Measurements from ENCODE around the gene CHI3L2.

The CHI3L2 gene

GRCh38 chr1:111280267-111280666 lies 52.8 kb downstream of the CHI3L2 start:
- no peak overlapping the region for H3K4me3 Mint-ChIP-seq
- no peaks in the 10 kb centered on the region for H3K27me3 Mint-ChIP-seq
- peaks cover 10% of the 10 kb centered on the region for H3K4me1 Mint-ChIP-seq
- DNase-seq (ENCODE audit: low spot score in 2 of 2), result no peak
- ATAC-seq (replicated peaks; ENCODE audit: extremely low read depth, poor library complexity, severe bottlenecking), result no peak
- no peak overlapping the region for H3K27ac Mint-ChIP-seq (ENCODE audit: low read depth)
- H3K36me3 Mint-ChIP-seq (ENCODE audit: insufficient read depth), result no peaks in the 10 kb centered on the region
- no peaks in the 10 kb centered on the region for H3K9me3 Mint-ChIP-seq

GRCh38 chr1:111281411-111281810 lies 53.9 kb downstream of the CHI3L2 start:
- DNase-seq (ENCODE audit: low spot score in 2 of 2) (no peak), ATAC-seq (replicated peaks; ENCODE audit: extremely low read depth, poor library complexity, severe bottlenecking) (no peak)
- Mint-ChIP-seq H3K27ac (ENCODE audit: low read depth) (no peak overlapping the region), H3K9me3 (no peaks in the 10 kb centered on the region), H3K4me1 (peaks cover 10% of the 10 kb centered on the region), H3K36me3 (ENCODE audit: insufficient read depth) (no peaks in the 10 kb centered on the region), H3K27me3 (no peaks in the 10 kb centered on the region), H3K4me3 (no peak overlapping the region)

- no peak overlapping the region for H3K4me3 Mint-ChIP-seq
- H3K4me1 Mint-ChIP-seq, result peaks cover 6% of the 10 kb centered on the region
- no peak for ATAC-seq (replicated peaks; ENCODE audit: extremely low read depth, poor library complexity, severe bottlenecking)
- DNase-seq (ENCODE audit: low spot score in 2 of 2), result no peak
- H3K27me3 Mint-ChIP-seq, result no peaks in the 10 kb centered on the region
- H3K27ac Mint-ChIP-seq (ENCODE audit: low read depth), result no peak overlapping the region
- no peaks in the 10 kb centered on the region for H3K9me3 Mint-ChIP-seq
- H3K36me3 Mint-ChIP-seq (ENCODE audit: insufficient read depth), result no peaks in the 10 kb centered on the region
Observed at GRCh38 chr1:111283838-111284237, 56.3 kb downstream of the CHI3L2 start.

- no peak overlapping the region for H3K4me3 Mint-ChIP-seq
- no peak for ATAC-seq (replicated peaks; ENCODE audit: extremely low read depth, poor library complexity, severe bottlenecking)
- no peaks in the 10 kb centered on the region for H3K9me3 Mint-ChIP-seq
Observed at GRCh38 chr1:111285879-111286278, 58.4 kb downstream of the CHI3L2 start.

GRCh38 chr1:111286912-111287311 lies 59.4 kb downstream of the CHI3L2 start:
- no peaks in the 10 kb centered on the region for H3K4me1 Mint-ChIP-seq
- no peaks in the 10 kb centered on the region for H3K27me3 Mint-ChIP-seq
- DNase-seq (ENCODE audit: low spot score in 2 of 2) (no peak), ATAC-seq (replicated peaks; ENCODE audit: extremely low read depth, poor library complexity, severe bottlenecking) (no peak)
- no peaks in the 10 kb centered on the region for H3K9me3 Mint-ChIP-seq
- H3K36me3 Mint-ChIP-seq (ENCODE audit: insufficient read depth), result no peaks in the 10 kb centered on the region
- no peak overlapping the region for H3K27ac Mint-ChIP-seq (ENCODE audit: low read depth)
- H3K4me3 Mint-ChIP-seq, result no peak overlapping the region

More at GRCh38 chr1:111285879-111286278, 58.4 kb downstream of the CHI3L2 start:
- Mint-ChIP-seq H3K4me1 (no peaks in the 10 kb centered on the region), H3K27ac (ENCODE audit: low read depth) (no peak overlapping the region), H3K36me3 (ENCODE audit: insufficient read depth) (no peaks in the 10 kb centered on the region), H3K27me3 (no peaks in the 10 kb centered on the region)
- no peak for DNase-seq (ENCODE audit: low spot score in 2 of 2)

- no peak for ATAC-seq (replicated peaks; ENCODE audit: extremely low read depth, poor library complexity, severe bottlenecking)
- H3K36me3 Mint-ChIP-seq (ENCODE audit: insufficient read depth), result no peaks in the 10 kb centered on the region
- no peak overlapping the region for H3K4me3 Mint-ChIP-seq
- H3K27me3 Mint-ChIP-seq, result no peaks in the 10 kb centered on the region
- H3K4me1 Mint-ChIP-seq, result peaks cover under 1% of the 10 kb centered on the region
- no peak for DNase-seq (ENCODE audit: low spot score in 2 of 2)
- H3K27ac Mint-ChIP-seq (ENCODE audit: low read depth), result no peak overlapping the region
- no peaks in the 10 kb centered on the region for H3K9me3 Mint-ChIP-seq
Observed at GRCh38 chr1:111289371-111289770, 61.9 kb downstream of the CHI3L2 start.

GRCh38 chr1:111290104-111290503 lies 62.6 kb downstream of the CHI3L2 start:
- ATAC-seq (replicated peaks; ENCODE audit: extremely low read depth, poor library complexity, severe bottlenecking) (no peak), DNase-seq (ENCODE audit: low spot score in 2 of 2) (no peak)
- H3K36me3 Mint-ChIP-seq (ENCODE audit: insufficient read depth), result no peaks in the 10 kb centered on the region
- peaks cover 6% of the 10 kb centered on the region for H3K4me1 Mint-ChIP-seq
- no peak overlapping the region for H3K27ac Mint-ChIP-seq (ENCODE audit: low read depth)
- H3K9me3 Mint-ChIP-seq, result no peaks in the 10 kb centered on the region
- no peaks in the 10 kb centered on the region for H3K27me3 Mint-ChIP-seq
- no peak overlapping the region for H3K4me3 Mint-ChIP-seq

- Mint-ChIP-seq H3K27ac (ENCODE audit: low read depth) (no peak within 1 kb of the TSS), H3K27me3 (no peaks in the 10 kb centered on the region), H3K4me1 (peaks cover 6% of the 10 kb centered on the region), H3K4me3 (no peak within 1 kb of the TSS), H3K36me3 (ENCODE audit: insufficient read depth) (no peaks in the 10 kb centered on the region), H3K9me3 (no peaks in the 10 kb centered on the region)
- ATAC-seq (replicated peaks; ENCODE audit: extremely low read depth, poor library complexity, severe bottlenecking) (no peak), DNase-seq (ENCODE audit: low spot score in 2 of 2) (no peak)
Observed at GRCh38 chr1:111290630-111291029, 63.1 kb downstream of the CHI3L2 start, which contains the start of gene CHIA. TSS of gene CHIA (plus strand) at chr1:111290851. CDS start at chr1:111310468, 19,617 bp downstream.

All from central memory CD8-positive, alpha-beta T cell (primary cell).